ENCODE results near the gene FOXO3.

DNA sequence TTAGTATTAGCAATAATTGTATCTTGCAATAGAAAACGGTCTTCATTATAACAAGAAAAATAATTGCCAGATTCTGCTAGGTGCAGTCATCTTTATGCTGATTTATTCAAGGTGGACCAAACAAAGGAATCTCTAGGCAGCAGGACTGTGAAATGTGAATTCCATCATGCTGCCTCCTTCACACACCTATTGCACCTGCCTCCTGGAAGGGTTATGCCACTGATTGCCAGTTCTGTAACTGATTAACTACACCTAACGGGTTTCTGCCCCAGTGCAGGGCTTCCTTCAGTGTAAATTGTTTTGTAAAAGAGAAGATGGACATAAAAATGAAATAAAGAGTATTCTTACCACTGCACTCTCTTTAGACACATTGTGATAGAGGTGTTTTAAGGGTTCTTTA, 96.1 kb downstream of the FOXO3 start:
- TF ChIP-seq, protein P1, sequence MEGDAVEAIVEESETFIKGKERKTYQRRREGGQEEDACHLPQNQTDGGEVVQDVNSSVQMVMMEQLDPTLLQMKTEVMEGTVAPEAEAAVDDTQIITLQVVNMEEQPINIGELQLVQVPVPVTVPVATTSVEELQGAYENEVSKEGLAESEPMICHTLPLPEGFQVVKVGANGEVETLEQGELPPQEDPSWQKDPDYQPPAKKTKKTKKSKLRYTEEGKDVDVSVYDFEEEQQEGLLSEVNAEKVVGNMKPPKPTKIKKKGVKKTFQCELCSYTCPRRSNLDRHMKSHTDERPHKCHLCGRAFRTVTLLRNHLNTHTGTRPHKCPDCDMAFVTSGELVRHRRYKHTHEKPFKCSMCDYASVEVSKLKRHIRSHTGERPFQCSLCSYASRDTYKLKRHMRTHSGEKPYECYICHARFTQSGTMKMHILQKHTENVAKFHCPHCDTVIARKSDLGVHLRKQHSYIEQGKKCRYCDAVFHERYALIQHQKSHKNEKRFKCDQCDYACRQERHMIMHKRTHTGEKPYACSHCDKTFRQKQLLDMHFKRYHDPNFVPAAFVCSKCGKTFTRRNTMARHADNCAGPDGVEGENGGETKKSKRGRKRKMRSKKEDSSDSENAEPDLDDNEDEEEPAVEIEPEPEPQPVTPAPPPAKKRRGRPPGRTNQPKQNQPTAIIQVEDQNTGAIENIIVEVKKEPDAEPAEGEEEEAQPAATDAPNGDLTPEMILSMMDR (IDR thresholded peaks at IDR 0.05): no peak
- no peak for TF ChIP-seq POLR2A (IDR thresholded peaks at IDR 0.05)

Measured in lower leg skin (tissue), 3 donors.